K562 (cell line): ENCODE measurements around the gene S100A2. TPM values are rescaled to one million over a fixed set of nuclear protein-coding genes. Genes with fewer than 3 reads are reported as not detected.

ENCODE experiments used
- ATF1 ChIP-seq, 2 experiments: fragments of 450-650 bp in 1 of 2; IDR thresholded peaks; 2 replicates each; pipeline ENCODE4 v1.6.1; 2016; ENCODE audit warnings: missing compliant biosample characterization in 1 of 2, missing genetic modification characterization in 1 of 2
- CBFA2T2 ChIP-seq: fragments of 450-650 bp; conservative IDR thresholded peaks from 2 replicates; pipeline ENCODE4 v1.6.1; 2017; ENCODE audit warnings: mild to moderate bottlenecking
- CBFB ChIP-seq: sonication (generic); formaldehyde crosslinking; IDR thresholded peaks from 2 replicates; pipeline ENCODE4 v1.4.0; 2020; ENCODE audit warnings: mild to moderate bottlenecking, missing genetic modification reagents
- EGR1 ChIP-seq: fragments of 450-650 bp; conservative IDR thresholded peaks from 2 replicates; pipeline ENCODE4 v1.6.1; 2017; ENCODE audit warnings: mild to moderate bottlenecking
- EP300 ChIP-seq: IDR thresholded peaks from 2 replicates; pipeline ENCODE4 v1.6.1; 2012; ENCODE audit warnings: low read length, improper control_type of control experiment
- HNRNPL ChIP-seq: fragments of 200-400 bp; formaldehyde crosslinking; IDR thresholded peaks from 2 replicates; pipeline ENCODE4 v1.6.1; 2017; ENCODE audit warnings: low read depth, mild to moderate bottlenecking, low read length
- MCM7 ChIP-seq, 2 experiments: fragments of 450-650 bp; IDR thresholded peaks; 2 replicates each; pipeline ENCODE4 v1.6.1; 2016 to 2018
- MTA2 ChIP-seq: fragments of 450-650 bp; IDR thresholded peaks from 2 replicates; pipeline ENCODE4 v1.6.1; 2016; ENCODE audit warnings: low read depth
- MTA3 ChIP-seq: fragments of 450-650 bp; formaldehyde crosslinking; IDR thresholded peaks from 2 replicates; pipeline ENCODE4 v1.6.1; 2017; ENCODE audit warnings: mild to moderate bottlenecking, borderline replicate concordance
- MYNN ChIP-seq, 2 experiments: sonication (generic); formaldehyde crosslinking in 1 of 2; IDR thresholded peaks; 2 replicates each; pipeline versions ENCODE4 v1.5.0 to v1.6.1; 2016 to 2020; ENCODE audit warnings: antibody characterized with exemption in 1 of 2, missing genetic modification reagents in 1 of 2
- NCOR1 ChIP-seq: fragments of 450-650 bp; IDR thresholded peaks from 2 replicates; pipeline ENCODE4 v1.6.1; 2016; ENCODE audit warnings: mild to moderate bottlenecking, moderate library complexity
- NFIC ChIP-seq: fragments of 450-650 bp; IDR thresholded peaks from 2 replicates; pipeline ENCODE4 v1.6.1; 2017; ENCODE audit warnings: mild to moderate bottlenecking, inconsistent platforms
- NRF1 ChIP-seq, 2 experiments: fragments of 450-650 bp; IDR thresholded peaks in 1 of 2; conservative IDR thresholded peaks in 1 of 2; 2 replicates each; pipeline ENCODE4 v1.6.1; 2014; ENCODE audit warnings: mild to moderate bottlenecking in 2 of 2
- PHF20 ChIP-seq: fragments of 450-650 bp; IDR thresholded peaks from 2 replicates; pipeline ENCODE4 v1.6.1; 2018; ENCODE audit not compliant: partially characterized antibody
- POLR2G ChIP-seq: fragments of 200-400 bp; formaldehyde crosslinking; IDR thresholded peaks from 2 replicates; pipeline ENCODE4 v1.6.1; 2017; ENCODE audit warnings: low read depth, mild to moderate bottlenecking, antibody characterized with exemption, low read length, moderate library complexity
- SP1 ChIP-seq: sonication (generic); formaldehyde crosslinking; IDR thresholded peaks from 2 replicates; pipeline ENCODE4 v1.8.1; 2022; ENCODE audit warnings: mild to moderate bottlenecking, missing genetic modification reagents
- SRF ChIP-seq, 2 experiments: fragments of 250-450, 450-650 bp in 1 of 2; sonication (Bioruptor Pico) in 1 of 2; sonication (generic) in 1 of 2; formaldehyde crosslinking; IDR thresholded peaks; 2 replicates each; pipeline versions ENCODE4 v1.5.0 to v1.5.1; 2020 to 2022; ENCODE audit warnings: mild to moderate bottlenecking in 1 of 2, missing genetic modification reagents in 1 of 2
- TCF3 ChIP-seq: sonication (generic); formaldehyde crosslinking; IDR thresholded peaks from 2 replicates; pipeline ENCODE4 v1.4.0; 2020; ENCODE audit warnings: mild to moderate bottlenecking, missing genetic modification reagents
- ZNF12 ChIP-seq: sonication (generic); formaldehyde crosslinking; IDR thresholded peaks from 2 replicates; pipeline ENCODE4 v1.4.0; 2020; ENCODE audit warnings: mild to moderate bottlenecking, missing genetic modification reagents
- polyA plus RNA-seq, 8 experiments: library from polyadenylated mRNA; depleted of rRNA in 4 of 8; stranded (reverse) in 5 of 8; unstranded in 3 of 8; fragments of >200 nt; fragmentation: Nextera tagmentation in 2 of 8; fragmentation: Illumina TruSeq in 1 of 8; extraction: Ambion mirVana in 2 of 8; extraction: Trizol in 1 of 8; gene quantifications; 2 replicates each; pipeline versions ENCODE4 v1.2.1 to v1.2.3, GENCODE V29; 2011 to 2014; ENCODE audit warnings: inconsistent platforms in 1 of 8, missing spikeins in 1 of 8
- total RNA-seq, 7 experiments: library from RNA; depleted of rRNA in 6 of 7; stranded (reverse); fragments of >200 nt in 6 of 7; fragmentation: Illumina TruSeq in 2 of 7; extraction: Trizol in 2 of 7; gene quantifications; 2 replicates each; pipeline versions ENCODE4 v1.2.1 to v1.2.3, GENCODE V29; 2011 to 2021; ENCODE audit warnings: low replicate concordance in 1 of 7
- TF ChIP-seq, protein P1 (sequence below): IDR thresholded peaks from 3 replicates; pipeline ENCODE4 v1.6.1; 2011; ENCODE audit warnings: borderline replicate concordance, mild to moderate bottlenecking, moderate library complexity; ENCODE audit not compliant: insufficient read length; ENCODE audit errors: extremely low read depth
- TF ChIP-seq, protein P2 (sequence below): fragments of 450-650 bp; formaldehyde crosslinking; IDR thresholded peaks from 2 replicates; pipeline ENCODE4 v1.4.0; 2022; ENCODE audit warnings: missing genetic modification characterization

S100A2 gene
- total and polyA plus RNA-seq, 9 of the 15 experiments (the other 6 are each of a cell fraction or from before 2014, with no cell fraction given), result 0.28 to 0.65 (median 0.44) TPM; not detected in 4

DNA sequence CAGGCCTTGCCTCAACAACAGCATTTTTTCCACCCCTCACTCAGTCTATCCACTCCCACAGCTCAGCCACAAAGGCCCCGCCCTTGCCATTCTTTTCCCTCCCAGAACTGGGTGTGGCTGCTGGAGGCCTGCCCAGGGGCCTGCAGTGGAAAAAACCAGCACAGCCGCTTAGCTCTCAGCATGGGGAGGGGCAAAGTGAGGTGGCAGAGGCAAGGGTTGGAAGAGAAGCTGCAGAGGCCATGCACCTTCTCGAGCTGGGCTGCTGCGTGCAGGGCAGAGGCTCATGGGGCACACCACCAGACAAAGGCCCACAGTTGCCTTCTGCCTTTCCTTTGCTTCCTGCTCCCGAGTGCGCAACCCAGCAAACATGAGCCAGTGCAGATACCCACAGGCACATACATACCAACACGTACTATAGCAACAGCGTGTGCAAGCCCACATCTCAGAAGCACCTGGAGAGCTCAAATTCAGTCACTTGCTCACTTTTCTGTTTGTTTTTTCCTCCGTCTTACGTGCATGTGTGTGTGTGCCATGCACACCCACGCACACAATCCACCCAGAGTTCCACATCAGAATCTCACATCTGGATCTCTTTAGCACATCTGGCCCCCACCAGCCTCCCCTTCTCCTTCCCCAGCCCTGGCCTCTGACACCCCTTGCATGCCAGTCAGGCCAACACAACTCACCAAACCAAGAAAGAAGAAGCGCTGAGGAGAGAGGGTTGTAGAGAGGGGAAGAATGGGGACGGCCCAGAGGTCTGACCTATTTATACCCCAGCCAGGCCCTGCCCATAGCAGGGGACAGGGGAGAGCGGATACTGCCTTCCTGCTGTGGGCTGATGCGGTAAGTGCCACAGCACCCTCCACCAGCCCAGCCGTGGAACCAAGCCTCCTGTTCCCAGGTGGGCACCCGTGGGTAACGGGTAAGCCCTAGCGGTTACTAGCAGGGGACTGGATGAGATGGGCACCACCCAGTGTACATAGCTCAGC is 20.3 kb downstream of the S100A2 start, which contains the start of gene S100A4 (continued):
- TF ChIP-seq, protein P1, sequence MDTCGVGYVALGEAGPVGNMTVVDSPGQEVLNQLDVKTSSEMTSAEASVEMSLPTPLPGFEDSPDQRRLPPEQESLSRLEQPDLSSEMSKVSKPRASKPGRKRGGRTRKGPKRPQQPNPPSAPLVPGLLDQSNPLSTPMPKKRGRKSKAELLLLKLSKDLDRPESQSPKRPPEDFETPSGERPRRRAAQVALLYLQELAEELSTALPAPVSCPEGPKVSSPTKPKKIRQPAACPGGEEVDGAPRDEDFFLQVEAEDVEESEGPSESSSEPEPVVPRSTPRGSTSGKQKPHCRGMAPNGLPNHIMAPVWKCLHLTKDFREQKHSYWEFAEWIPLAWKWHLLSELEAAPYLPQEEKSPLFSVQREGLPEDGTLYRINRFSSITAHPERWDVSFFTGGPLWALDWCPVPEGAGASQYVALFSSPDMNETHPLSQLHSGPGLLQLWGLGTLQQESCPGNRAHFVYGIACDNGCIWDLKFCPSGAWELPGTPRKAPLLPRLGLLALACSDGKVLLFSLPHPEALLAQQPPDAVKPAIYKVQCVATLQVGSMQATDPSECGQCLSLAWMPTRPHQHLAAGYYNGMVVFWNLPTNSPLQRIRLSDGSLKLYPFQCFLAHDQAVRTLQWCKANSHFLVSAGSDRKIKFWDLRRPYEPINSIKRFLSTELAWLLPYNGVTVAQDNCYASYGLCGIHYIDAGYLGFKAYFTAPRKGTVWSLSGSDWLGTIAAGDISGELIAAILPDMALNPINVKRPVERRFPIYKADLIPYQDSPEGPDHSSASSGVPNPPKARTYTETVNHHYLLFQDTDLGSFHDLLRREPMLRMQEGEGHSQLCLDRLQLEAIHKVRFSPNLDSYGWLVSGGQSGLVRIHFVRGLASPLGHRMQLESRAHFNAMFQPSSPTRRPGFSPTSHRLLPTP, result no peak
- TF ChIP-seq, protein P2, sequence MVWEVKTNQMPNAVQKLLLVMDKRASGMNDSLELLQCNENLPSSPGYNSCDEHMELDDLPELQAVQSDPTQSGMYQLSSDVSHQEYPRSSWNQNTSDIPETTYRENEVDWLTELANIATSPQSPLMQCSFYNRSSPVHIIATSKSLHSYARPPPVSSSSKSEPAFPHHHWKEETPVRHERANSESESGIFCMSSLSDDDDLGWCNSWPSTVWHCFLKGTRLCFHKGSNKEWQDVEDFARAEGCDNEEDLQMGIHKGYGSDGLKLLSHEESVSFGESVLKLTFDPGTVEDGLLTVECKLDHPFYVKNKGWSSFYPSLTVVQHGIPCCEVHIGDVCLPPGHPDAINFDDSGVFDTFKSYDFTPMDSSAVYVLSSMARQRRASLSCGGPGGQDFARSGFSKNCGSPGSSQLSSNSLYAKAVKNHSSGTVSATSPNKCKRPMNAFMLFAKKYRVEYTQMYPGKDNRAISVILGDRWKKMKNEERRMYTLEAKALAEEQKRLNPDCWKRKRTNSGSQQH (CRISPR knock-in tag), result 0 out of 2 replicates have a peak, but pooled peaks have one; percentile 47
- TF ChIP-seq MTA2 (0 out of 2 replicates have a peak, but pooled peaks have one; percentile 27), PHF20 (no peak), POLR2G (peak; percentile 52; the same call in 1 of the 2 replicates), HNRNPL (peak; percentile 79), NRF1 (conservative IDR thresholded peaks at IDR 0.05 in 1 of 2, IDR thresholded peaks at IDR 0.05 in 1 of 2) (peak; percentile 62 to 67), CBFB (CRISPR knock-in tag) (no peak), MYNN (IDR thresholded peaks at IDR 0.05) (peak; percentile 51), MYNN (CRISPR knock-in tag; IDR thresholded peaks at IDR 0.05) (no peak), NFIC (peak; percentile 76), EP300 (peak; percentile 35; the same call in 1 of the 2 replicates), ATF1 (CRISPR knock-in tag; IDR thresholded peaks at IDR 0.05) (no peak), ATF1 (tag; IDR thresholded peaks at IDR 0.05) (peak; percentile 47), TCF3 (CRISPR knock-in tag) (peak; percentile 67), MCM7 (IDR thresholded peaks at IDR 0.05) (no peak), MTA3 (0 out of 2 replicates have a peak, but pooled peaks have one; percentile 64), NCOR1 (peak; percentile 47), SP1 (CRISPR knock-in tag) (peak; percentile 66), ZNF12 (CRISPR knock-in tag) (0 out of 2 replicates have a peak, but pooled peaks have one; percentile 51), EGR1 (peak; percentile 90), SRF (CRISPR knock-in tag; IDR thresholded peaks at IDR 0.05) (0 out of 4 replicates have a peak, but pooled peaks of 1 of the 2 experiments have one; percentile 59), CBFA2T2 (peak; percentile 66)
